NCI-H2029 treated with DMSO at 0.1 percent for 48 hours (cell line): Measurements from ENCODE around the gene TUSC2.
"Not testable (repeated sequence)": the region's sequence is repeated elsewhere in the genome, so short reads cannot be mapped to it uniquely, and the experiment has no call there.

Experiments
- DNase-seq: peaks from one replicate; lab custom pipeline; 2025; lab: John Stamatoyannopoulos, UW

TUSC2 gene

DNA sequence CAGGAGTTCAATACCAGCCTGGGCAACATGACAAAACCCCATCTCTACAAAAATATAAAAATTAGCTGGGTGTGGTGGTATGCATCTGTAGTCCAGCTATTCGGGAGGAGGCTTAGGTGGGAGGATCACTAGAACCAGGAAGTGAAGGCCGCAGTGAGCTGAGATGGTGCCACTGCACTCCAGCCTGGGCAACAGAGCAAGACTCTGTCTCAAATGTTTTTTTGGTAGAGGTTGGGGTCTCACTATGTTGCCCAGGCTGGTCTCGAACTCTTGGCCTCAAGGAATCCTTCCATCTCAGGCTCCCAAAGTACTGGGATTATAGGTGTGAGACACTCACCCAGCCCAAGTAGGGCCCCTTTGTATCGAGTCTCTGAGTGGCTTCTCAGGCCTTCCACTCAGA lies 33.9 kb downstream of the TUSC2 start:
- no peak for DNase-seq

DNA sequence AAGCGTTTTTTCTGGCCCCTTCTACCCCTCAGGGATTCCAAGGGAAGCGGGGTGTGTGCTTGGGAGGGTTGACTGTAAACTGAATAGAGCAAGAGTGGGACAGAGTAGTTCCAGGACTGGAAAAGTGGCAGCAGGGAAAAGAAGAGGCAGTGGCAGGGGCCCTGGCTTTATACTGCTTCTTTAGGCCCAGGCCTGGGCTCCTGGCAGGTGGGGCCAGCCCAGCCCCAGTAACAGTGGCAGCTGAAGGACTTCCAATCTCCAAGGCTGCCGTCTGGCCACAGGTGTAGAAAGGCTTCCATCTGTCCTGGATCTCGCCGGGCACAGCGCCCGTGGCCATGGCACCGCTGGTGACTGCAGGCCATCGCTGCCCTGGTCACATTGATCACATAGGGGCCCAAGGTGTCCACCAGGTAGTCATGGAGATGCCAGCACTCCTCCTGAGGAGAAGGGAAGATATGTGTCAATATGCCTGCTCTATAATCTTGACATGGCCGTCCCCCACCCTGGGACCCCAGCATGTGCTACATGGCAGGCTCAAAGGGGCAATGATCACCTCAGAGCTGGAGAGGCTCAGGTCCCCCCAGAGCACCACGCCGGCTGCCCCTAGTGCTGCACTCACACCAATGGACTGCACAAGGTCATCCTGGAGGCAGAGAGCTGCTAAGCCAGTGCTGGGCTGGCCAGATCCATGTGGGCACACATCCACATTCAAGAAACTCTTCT lies 34.8 kb downstream of the TUSC2 start:
- DNase-seq = no peak

DNA sequence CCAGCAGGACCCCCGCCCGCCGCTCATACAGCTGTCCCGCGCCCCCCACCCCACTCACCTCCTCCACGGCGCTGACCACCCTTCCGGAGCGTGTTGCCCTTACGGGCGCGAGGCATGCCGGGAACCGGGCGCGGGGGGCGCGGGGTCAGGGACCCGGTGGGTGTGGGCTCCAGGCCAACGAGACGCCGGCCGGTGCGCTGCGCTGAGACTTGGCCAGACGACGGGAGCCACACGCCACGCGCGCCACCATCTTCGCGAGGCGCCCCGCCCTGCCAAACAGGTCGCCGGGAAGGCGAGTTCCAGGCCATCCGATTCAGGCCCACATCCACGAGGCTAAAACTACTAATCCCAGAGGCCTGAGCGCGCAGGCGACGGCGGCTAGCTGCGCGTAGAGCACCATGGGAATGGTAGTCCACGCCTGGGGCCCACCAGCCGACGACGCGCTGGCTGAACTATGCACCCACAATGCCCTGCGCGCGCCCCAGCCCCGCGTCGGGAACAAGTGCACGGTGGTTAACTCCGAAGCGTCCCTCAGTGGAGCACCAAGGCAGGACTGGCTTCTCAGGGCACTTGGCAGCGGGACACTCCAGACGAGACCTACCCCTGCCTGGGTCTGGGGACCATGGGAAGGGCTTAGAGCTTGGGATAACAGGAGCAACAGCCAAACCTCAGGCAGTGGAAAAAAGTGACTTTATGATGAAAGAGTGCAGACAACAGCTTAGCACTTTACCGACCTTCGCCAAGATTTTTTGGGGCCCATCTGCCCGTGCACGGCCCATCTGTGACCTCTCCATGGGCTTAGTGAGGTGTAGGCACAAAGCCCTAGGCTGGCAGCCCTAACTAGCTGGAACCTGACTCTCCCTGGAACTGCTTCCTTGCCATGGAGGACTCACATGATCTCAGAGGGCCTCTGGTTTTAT lies 35.6 kb downstream of the TUSC2 start, which contains the start of gene IFRD2:
Gene IFRD2 (minus strand): TSS at position 271 of the 920 bp plus-strand sequence. CDS start 155 bp downstream, at position 116.
- peak; percentile 61 for DNase-seq

DNA sequence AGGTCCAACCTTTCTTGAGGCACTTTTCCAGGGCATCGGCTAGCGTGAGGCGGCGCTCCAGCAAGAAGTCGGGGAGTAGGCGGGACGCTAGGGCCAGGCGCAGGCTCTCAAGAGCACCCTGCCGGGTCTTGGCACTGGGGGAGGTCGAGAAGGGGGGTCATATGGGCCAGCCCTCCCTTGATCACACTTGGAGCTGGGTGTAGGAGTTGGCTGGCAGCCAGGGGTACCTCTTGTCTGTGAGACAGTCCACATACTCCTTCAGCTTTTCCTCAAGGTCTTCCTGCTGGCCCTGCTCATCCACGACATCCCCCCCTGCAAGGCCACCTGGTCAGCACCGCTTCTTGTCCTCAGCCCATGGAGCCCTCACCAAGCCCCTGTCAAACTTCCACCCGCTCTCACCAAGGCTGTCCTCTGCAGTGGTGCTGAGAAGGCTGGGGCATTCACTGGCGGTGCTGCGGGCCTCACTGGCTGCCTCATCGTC lies 37.8 kb downstream of the TUSC2 start:
- DNase-seq = no peak

DNA sequence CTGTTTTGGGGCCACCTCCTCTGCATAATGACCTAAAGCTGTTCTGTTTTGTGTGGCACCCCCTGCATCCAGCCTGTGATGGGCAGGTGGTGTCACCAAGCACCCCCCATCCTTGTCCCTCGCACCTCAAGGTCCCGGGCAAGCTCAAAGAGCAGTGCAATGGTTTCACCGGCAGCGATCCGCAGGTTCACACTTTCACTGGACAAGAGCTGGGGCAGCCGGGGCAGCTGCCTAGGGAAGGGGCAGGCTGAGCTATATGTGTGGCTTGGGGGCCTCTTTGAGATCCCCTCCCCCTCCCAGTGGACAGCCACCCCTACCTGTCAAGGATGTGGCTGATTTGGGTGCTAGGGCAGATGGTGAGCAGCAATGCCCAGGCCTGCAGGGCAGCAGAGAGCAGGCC lies 38.9 kb downstream of the TUSC2 start:
- DNase-seq = no peak

DNA sequence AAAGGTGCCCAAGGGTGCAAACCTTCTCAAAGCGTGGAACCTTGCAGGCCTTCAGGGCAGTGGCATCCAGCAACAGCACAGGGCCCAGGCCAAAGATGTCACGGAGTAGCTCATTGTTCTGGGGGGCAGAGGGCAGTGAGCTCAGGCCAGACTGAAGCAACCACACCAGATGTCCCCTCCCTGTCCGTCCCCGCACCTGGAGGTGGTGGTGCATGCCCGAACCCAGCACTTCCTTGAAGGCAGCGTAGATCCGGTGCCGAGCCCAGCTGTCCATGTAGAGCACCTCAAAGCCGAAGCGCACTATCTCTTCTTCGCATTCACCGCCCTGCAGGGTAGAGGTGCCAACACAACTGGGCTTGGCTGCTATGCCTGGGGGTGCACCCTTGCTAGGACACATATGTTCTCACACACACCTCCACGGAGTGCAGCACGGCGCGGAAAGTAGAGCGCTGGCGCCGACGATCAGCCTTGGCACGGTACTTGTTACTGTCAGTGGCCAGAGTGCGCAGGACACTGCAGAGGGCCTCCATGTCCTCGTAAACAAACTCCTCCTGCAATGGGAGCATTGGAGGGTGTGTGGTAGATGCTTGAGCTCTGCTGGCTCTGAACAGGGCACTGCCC lies 39.5 kb downstream of the TUSC2 start:
- no peak for DNase-seq

DNA sequence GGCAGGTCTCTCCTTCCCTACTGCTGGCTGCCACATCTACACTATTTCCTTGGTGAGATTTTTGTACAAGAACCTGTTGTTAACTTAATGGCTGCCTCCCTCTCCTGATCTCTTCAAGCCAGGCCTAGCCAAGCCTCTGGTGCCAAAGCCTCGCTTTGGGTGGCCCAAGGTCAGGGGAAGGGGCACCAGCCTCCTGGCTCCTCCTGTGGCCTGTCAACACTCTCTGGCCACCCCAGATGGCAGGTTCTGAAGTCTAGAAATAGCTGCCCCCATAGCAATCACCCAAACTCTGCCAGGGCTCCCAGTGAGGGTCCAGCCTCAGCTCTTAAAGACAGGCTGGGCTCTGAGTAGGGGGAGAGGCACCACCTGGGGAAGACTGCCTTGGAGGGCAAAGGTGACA lies 40.8 kb downstream of the TUSC2 start:
- DNase-seq = no peak

DNA sequence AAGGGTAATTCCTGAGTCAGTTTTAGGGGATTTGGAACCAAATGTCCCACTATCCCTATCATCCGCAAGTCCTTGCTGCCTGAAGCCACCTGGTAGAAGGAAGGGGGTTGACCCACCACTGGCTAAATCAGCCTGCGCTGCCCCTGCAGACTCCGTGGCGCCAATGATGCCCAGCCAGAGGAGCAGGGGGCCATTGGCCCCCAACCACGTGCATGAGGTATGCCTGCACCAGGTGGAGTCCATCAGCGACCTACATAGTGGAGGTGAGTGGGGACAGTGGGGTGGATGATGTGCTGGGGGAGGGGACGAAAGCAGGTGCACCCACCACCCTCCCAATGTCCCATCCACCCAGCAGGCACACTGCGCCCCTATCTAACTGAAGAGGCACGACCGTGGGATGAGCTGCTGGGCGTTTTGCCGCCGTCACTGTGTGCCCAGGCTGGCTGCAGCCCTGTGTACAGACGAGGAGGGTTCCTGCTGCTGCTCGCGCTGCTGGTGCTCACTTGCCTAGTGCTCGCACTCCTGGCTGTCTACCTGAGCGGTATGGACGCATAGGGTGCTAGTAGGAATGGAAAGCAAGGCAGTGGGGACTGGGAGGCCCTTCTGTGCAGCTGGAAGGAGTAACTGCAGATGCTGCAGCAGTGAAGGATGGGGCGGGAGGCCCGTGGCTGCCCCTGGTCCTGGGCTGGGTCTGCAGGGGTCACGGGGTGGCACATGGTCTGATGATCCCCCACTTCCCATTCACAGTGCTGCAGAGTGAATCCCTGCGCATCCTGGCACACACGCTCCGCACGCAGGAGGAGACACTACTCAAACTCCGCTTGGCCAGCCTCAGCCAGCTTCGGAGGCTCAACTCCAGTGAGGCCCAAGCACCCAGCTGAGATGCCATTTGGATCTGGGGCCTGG lies 41.4 kb downstream of the TUSC2 start:
- DNase-seq = no peak

DNA sequence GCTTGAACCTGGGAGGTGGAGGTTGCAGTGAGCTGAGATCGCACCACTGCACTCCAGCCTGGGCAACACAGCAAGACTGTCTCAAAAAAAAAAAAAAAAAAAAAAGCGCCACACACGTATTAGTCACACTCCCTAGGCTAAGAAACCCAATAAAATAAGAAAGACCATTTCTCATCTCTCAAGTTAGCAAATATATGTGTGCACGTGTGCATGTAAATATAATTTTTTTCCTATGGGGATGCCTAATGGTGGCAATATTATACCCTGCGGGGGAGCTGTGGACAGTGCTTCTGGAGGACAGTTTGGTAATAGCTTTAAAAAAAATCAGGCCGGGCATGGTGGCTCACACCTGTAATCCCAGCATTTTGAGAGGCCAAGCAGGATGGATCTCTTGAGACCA lies 43.9 kb downstream of the TUSC2 start:
- not testable (repeated sequence) for DNase-seq

DNA sequence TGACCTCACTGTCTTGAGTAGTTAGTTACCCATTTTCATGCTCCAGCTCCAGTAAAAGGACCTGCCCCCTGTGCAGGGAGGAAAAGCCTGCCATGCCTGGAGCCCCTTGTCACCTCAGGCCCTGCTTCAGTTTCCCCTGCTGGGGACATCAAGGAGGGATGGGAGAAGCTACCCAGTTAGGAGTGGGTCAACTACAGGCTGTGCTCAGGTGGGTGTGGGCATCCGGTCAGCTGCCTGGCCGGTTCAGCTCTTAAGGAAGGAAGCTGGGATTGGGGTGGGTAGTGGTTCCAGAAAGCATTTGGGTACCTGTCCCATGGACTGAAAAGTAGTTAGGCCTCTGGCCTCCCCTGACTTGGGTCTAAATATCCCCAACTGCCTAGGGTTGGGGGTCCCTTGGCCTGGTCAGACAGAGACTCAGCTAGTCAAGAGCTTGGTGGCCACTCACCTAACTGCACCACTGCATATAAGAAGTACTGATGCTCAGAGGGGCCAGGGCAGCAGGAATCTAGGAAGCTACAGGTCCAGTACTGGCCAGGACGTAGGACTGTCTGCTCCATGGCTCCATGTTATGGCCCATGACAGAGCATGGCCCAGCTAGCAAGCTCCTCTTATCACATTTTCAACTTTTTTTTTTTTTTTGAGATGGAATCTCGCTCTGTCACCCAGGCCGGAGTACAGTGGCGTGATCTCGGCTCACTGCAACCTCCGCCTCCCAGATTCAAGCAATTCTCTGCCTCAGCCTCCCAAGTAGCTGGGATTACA lies 48.6 kb downstream of the TUSC2 start:
- no peak for DNase-seq

DNA sequence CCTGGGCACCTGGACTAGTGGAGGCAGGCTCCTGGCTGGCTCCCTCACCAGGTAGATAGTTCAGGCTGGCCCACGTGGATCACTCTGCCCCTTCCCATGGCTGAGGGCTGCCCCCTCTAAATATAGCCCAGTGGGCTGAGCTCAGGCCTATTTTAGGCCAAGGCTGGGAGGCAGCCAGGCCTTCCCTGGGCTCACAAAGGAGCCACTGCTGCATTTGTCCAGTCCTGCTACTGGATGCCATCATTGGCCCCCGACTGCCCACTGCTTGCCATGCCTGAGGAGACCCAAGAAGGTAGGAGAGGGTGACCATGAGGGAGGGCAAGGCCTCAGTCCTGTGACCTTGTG lies 49.2 kb downstream of the TUSC2 start, which contains the start of gene LSMEM2:
Gene LSMEM2 (plus strand): TSS at position 208 of the 345 bp plus-strand sequence. CDS start 27 bp downstream, at position 235.
- DNase-seq = no peak

DNA sequence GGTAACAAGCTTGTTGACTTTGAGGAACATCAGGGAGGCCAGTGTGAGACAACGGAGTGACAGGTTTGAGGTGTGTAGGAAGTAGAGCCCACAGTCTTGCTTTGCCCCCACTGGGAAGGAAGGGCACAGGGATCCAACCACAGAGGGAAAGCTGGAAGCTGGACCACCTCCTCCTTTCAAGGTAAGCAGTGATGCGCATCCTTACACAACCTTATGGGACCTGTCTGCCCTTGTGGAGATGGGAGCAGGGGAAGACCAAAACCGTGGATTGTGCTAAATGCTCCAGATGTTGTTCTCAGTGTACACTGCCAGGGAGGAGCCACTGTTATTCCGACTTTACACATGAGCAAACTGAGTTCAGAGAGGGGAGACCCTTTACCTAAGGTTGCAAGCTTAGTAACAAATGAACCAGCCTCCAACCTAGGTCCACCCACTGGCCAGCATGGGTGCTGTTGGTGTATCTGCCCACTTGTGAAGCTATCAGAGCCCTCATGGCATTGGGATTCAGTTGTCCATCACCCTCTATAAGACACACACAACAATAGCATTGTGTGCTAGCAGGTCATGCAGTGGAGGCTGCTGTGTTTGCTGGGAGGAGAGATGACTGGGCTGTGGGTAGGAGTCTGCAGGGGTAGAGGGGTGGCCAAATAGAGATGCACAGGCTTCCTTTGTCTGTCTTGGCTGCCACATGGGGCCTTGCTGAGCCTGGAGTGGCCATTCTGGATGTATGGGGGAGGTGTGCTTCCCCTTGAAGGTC lies 49.7 kb downstream of the TUSC2 start:
- DNase-seq = no peak

DNA sequence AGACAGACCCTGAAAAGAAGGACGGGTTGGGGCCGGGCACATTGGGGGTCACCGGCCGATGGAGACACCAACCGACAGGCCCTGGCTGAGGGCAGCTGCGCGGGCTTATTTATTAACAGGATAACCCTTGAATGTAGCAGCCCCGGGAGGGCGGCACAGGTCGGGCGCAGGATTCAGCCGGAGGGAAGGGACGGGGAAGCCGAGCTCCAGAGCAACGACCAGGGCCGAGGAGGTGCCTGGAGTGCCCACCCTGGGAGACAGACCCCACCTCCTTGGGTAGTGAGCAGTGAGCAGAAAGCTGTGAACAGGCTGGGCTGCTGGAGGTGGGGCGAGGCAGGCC lies 51.3 kb downstream of the TUSC2 start:
- no peak for DNase-seq

DNA sequence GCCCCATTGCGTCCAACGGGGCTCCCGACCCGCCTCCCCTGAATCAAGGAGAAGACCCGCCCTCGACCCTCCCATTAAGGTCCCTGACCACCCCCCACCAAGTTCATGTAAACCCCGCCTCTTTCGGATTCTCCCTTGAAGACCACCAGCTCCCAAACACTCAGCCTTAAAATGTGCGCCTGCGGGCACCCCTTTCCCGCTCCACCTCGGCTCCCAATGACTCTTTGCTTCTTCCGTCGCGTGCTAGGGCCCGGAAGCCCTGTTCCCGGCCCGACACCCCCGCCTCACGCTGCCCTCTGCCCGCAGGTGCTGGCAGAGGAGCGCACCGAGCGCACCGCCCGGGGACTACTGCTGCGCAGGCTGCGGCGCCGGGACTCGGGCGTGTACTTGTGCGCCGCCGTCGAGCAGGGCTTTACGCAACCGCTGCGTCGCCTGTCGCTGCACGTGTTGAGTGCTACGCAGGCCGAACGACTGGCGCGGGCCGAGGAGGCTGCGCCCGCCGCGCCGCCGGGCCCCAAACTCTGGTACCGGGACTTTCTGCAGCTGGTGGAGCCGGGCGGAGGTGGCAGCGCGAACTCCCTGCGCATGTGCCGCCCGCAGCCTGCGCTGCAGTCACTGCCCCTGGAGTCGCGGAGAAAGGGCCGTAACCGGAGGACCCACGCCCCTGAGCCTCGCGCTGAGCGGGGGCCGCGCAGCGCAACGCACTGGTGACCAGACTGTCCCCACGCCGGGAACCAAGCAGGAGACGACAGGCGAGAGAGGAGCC lies 51.8 kb downstream of the TUSC2 start:
- no peak for DNase-seq

DNA sequence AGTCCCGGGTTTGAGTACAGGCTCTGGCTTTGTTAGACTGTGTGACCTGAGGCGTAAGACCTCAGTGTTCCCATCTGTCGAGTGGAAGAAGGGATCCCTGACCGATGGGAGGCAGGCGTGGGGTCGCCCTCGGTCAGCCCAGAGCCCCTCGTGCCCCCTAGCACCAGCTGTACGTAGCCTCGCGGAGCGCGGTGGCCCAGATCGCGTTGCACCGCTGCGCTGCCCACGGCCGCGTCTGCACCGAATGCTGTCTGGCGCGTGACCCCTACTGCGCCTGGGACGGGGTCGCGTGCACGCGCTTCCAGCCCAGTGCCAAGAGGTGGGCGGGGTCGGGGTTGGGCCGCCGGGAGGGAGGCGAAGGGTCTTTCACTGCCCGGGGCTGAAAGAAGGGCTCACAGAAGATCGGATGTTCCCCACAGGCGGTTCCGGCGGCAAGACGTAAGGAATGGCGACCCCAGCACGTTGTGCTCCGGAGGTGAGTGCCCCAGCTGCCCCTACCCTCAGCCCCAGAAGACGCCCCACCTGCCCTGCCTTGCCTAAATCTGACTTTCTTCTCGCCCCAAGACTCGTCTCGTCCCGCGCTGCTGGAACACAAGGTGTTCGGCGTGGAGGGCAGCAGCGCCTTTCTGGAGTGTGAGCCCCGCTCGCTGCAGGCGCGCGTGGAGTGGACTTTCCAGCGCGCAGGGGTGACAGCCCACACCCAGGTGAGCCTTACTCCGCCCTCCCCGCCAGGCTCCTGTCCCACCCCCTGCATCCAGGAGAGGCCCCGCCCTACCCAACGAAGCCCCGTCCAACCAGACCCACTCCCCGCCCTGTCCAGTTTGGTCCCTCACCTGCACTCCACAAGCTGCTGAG lies 52.7 kb downstream of the TUSC2 start:
- DNase-seq = no peak
